PFSK-1 (cell line): ENCODE results near the gene COL12A1.

Experiments used
- POLR2AphosphoS5 ChIP-seq: IDR thresholded peaks from 2 replicates; pipeline ENCODE4 v1.6.1; 2012; ENCODE audit warnings: low read depth, mild to moderate bottlenecking, control low read depth, low read length, moderate library complexity
- REST ChIP-seq, 2 experiments: IDR thresholded peaks; 2 replicates each; pipeline versions ENCODE4 v1.6.1 to v1.8.0; 2011 to 2012; ENCODE audit warnings: low read depth in 2 of 2, low read length in 2 of 2, control low read depth in 1 of 2, inconsistent platforms in 1 of 2, mild to moderate bottlenecking in 1 of 2, moderate library complexity in 1 of 2; ENCODE audit not compliant: insufficient read depth in 1 of 2
- SIN3A ChIP-seq: IDR thresholded peaks from 2 replicates; pipeline ENCODE4 v1.6.1; 2012; ENCODE audit warnings: mild to moderate bottlenecking, low read length, moderate library complexity, borderline replicate concordance; ENCODE audit not compliant: insufficient read depth
- TAF1 ChIP-seq: IDR thresholded peaks from 2 replicates; pipeline ENCODE4 v1.6.1; 2012; ENCODE audit warnings: low read length, control low read depth, borderline replicate concordance; ENCODE audit not compliant: insufficient read depth

GRCh38 chr6:75144386-75144785 is 61.5 kb downstream of the COL12A1 start:
- TF ChIP-seq TAF1 (no peak), REST (IDR thresholded peaks at IDR 0.05; ENCODE audit: insufficient read depth in 1 of 2, low read depth in 2 of 2, low read length in 2 of 2) (no peak), SIN3A (no peak), POLR2AphosphoS5 (no peak)
